GM19043 (cell line): ENCODE data around the gene SOX15.

Source experiments
- ATAC-seq: cut with Tn5 transposase; IDR thresholded peaks from one replicate; pipeline ENCODE4 v1.9.1; 2021; ENCODE audit warnings: low read depth; ENCODE audit not compliant: unreplicated experiment

SOX15 gene

DNA sequence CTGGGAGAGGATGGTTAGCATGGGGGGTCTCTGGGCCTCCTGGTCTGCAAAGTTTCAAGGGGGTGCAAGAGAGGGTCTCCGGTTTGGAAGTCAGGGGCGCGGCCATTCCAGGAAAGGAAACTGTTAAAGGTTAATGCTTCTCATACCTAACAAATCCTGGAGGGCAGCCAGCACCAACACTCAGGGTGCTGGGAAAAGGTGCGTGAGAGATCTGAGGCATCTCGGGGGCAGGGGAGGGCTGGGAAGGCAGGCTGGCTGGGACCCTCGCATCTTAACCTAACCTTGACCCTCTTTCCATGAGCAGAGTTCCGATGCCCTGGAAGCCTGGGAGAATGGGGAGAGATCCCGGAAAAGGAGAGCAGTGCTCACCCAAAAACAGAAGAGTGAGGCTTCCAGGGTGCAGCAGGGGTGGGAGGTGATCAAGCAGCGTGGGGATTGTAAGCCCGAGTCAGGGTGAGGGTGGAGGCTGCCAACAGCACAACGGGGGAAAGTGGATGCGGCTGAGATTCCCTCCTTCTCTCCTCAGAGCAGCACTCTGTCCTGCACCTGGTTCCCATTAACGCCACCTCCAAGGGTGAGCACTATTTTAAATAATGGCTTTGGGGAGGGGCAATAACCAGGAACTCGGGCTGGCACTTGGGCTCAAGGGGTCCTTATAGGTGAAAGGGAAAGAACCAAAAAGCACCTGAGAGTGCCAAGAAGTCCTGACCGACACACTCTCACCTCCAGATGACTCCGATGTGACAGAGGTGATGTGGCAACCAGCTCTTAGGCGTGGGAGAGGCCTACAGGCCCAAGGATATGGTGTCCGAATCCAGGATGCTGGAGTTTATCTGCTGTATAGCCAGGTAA lies 30.3 kb downstream of the SOX15 start:
- no peak for ATAC-seq

DNA sequence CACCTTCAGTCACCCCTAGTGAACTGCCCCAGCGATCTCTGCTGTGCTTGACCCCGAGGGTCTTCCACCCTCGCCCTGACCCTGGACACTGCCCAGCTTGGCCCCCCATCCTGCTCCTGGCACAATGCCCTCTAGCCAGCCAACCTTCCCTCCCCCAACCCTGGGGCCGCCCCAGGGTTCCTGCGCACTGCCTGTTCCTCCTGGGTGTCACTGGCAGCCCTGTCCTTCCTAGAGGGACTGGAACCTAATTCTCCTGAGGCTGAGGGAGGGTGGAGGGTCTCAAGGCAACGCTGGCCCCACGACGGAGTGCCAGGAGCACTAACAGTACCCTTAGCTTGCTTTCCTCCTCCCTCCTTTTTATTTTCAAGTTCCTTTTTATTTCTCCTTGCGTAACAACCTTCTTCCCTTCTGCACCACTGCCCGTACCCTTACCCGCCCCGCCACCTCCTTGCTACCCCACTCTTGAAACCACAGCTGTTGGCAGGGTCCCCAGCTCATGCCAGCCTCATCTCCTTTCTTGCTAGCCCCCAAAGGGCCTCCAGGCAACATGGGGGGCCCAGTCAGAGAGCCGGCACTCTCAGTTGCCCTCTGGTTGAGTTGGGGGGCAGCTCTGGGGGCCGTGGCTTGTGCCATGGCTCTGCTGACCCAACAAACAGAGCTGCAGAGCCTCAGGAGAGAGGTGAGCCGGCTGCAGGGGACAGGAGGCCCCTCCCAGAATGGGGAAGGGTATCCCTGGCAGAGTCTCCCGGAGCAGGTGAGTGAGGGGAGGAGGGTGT lies 31.2 kb downstream of the SOX15 start, which contains the start of gene TNFSF13:
TSS of gene TNFSF13 (plus strand) at position 207 of the 776 bp plus-strand sequence. CDS start at position 497, 290 bp downstream.
- no peak for ATAC-seq

DNA sequence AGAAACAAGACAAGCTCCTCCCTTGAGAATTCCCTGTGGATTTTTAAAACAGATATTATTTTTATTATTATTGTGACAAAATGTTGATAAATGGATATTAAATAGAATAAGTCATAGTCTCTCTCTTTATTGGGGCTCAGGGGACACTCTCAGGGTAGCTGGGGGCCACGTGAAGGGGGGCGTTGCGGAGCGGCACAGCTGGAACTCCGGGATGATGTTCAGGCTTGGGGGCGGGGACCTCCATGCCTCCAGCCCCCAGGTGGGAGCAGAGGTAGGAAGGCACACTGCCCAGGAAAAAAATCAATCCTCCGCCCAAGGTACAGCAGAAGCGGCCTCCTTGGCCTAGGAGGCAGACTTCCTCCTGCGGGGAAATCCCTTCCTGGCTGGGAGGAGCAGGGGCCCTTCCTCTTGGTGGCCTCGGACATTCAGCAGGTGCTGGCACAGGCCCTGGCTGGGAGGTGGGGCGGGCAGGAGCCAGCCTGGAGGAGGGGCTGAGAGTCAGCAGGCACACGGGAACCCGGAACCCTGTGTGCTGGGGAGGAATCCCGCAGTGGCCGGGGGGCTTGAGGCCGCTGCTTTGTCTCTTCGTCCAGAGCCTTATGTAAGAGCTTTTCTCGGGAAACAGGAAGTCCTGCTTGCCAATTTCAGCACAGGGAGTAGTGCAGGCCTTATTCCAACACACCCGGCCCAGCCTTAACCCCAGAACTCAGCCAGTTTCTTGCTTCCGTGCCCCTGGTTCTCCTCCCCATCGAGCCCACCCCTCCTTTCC lies 31.9 kb downstream of the SOX15 start:
- ATAC-seq: no peak

DNA sequence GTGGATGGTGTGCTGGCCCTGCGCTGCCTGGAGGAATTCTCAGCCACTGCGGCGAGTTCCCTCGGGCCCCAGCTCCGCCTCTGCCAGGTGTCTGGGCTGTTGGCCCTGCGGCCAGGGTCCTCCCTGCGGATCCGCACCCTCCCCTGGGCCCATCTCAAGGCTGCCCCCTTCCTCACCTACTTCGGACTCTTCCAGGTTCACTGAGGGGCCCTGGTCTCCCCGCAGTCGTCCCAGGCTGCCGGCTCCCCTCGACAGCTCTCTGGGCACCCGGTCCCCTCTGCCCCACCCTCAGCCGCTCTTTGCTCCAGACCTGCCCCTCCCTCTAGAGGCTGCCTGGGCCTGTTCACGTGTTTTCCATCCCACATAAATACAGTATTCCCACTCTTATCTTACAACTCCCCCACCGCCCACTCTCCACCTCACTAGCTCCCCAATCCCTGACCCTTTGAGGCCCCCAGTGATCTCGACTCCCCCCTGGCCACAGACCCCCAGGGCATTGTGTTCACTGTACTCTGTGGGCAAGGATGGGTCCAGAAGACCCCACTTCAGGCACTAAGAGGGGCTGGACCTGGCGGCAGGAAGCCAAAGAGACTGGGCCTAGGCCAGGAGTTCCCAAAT lies 32.6 kb downstream of the SOX15 start:
- ATAC-seq: no peak

DNA sequence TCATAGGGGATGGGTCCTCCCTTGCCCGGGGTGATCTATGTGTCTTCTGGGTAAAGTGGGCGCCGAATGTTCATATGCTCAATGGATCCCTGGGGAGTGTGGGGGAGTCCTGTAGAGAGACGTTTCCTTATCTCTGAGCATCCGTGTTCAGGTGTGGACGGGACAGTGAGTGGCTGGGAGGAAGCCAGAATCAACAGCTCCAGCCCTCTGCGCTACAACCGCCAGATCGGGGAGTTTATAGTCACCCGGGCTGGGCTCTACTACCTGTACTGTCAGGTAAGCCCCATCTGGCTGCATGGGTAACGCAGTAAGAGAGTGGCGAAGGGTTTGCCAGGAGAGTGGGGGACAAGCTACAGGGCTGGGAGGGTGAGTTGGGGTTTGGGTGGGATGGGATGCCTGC lies 33.3 kb downstream of the SOX15 start:
- ATAC-seq: no peak

DNA sequence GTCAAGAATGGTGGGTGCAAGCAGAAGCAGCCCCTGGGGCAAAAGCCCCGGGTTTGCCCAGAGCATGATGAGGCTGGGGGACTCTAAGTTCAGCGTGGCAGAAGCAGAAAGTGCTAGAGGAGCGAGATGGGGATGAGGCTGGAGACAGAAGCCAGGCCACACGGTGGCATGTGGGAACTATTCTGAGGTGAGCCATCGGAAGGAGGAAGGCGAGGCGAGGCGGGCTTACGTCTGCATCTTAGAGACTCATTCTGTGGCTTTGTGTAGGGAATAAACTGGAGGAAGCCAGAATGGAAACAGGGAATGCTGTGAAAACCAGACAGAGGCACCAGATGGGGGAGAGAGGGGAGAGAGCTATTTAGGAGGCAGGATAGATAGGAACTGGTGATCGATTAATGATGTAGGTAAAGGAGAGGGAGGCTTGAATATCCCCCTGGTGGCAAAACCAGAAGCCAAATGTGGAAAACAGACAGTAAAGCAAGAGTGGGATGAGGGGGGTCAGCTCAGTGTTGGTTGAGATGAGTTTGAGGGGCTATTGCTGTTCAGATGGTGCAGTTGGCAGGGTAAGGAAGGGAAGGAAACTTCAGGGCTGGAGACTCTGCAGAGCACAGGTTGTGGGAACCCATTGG lies 34.5 kb downstream of the SOX15 start:
- no peak for ATAC-seq

DNA sequence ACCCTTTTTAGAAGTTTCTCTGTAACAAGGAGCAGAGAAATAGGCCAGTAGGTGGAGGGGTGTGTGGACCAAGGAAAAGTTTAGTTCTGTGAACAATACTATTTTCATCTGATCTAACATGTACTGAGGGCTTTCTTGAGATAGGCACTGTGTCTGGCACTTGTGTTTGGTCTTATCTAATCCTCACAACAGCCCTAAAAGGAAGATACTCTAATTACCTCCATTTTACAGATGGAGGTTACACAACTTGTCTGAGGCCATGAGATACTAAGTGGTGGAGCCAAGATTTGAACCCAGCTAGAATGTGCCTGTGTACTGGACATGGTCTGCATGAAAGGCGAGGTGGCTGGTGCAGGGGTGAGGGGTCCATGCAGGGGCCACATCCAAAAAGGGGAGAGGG lies 36.5 kb downstream of the SOX15 start:
- ATAC-seq: no peak

DNA sequence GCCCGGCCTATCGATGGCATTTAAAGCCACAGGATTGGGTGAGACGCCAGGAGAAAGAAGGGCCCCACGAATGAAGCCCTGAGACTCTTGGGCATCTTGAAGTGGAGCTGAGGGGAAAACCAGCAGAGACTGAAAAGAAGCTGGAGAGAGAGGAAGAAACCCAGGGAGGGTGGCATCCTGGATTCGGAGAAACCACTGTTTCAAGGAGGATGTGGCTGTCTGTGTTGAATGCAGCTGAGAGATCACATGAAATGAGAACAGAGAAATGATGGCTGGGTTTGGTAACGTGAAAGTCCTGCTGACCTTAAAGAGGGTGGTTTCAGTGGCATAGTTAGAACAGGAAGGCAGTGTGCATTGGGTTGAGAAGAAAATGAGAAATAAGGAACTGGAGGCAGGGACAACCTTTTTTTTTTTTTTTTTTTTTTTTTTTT lies 37.3 kb downstream of the SOX15 start:
- no peak for ATAC-seq

DNA sequence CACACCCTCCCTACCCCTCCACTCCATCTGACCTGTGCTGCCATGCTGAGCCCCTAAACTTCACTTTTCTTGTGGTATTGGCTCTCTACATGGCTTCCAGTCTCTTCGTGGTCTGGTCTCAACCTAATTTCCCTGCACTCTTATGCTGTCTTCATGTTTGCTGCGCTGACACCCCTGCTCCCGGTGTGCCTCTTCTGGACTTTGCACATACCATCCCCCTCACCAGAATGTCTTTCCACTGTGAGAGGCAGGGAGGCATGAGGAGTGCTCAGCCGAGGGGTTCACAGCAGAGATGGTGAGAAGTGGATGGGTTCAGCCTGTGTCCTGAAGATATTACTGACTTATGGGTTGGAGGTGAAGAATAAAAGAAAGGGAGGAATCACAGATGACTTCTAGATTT lies 38.5 kb downstream of the SOX15 start:
- no peak for ATAC-seq

DNA sequence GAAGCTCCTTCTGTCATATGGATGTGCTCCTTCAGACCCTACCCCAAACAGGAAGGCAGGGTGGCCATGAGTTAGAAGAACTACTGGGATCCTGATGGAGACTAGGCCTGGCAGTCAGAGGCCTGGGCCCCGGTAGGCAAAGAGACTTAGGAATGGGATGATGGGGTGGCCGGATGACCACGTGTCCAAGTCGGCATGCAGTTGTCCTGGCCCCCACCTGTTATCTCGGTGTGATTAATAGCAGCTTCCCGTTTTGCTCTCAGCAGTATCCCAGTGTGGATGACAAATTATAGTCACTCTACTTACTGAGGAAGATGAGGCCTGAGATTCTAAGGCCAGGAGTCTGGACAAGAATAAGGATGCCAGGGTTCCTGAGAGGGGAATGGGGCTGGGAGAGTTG lies 39.5 kb downstream of the SOX15 start:
- ATAC-seq: no peak

DNA sequence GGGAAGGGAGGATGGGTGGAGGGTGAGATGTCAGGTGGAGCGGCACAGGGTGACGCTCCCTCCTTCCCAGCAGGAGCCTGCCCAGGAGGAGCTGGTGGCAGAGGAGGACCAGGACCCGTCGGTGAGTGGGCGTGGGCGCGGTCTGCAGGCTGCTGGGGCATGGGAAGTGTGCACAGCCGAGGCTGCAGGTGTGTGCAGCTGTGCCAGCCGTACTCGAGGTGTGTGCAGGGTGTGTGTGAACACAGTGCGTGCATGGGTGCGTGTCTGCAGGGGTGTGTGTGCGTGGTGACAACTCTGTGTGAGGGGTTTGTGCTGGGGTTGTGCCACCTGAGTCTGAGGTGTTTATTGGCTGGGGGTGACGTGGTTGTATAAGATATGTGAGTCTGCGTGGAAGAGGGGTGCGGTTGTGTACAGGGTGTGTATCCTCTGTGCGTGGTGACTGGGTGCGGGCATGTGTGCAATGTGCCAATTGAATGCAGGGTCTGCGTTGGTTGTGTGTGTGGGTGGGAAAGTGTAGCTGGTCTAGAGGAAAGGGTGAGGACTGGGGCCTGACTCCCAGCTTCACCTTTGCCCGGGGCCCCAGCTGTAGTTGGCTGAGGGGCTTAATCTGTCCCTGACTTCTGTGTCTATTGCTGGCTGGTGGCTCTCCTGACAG lies 40.4 kb downstream of the SOX15 start:
- ATAC-seq: no peak

DNA sequence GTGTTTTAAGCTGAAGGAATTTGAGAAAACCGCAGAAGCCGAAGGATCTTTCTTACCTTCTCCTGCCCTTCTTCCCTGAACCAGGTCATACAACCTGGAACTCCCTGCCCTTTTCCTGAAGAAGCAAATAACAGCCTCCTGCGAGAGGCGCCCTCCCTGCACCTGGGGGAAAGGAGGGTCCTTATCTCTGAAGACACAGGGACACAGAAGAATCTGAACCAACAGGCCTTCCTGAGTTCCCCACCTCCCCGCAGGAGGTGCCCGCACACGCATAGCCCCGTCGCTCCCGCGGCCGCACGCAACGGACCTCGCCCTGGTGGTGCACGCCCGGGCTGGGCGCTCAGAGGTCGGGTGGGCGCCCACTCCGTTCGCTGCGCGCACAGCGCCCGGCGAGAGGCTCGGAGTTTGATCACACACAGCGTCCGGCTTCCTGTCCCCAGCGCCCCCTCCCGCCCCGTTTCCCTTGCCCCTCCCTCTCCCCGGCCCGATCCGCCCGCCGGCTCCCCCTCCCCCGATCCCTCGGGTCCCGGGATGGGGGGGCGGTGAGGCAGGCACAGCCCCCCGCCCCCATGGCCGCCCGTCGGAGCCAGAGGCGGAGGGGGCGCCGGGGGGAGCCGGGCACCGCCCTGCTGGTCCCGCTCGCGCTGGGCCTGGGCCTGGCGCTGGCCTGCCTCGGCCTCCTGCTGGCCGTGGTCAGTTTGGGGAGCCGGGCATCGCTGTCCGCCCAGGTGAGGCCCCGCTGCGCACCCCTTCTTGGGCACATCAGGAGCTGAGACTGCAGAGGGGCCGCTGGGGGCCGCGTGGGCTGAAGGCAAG lies 41.1 kb downstream of the SOX15 start, which contains the start of gene TNFSF12:
TSS of gene TNFSF12 (plus strand) at position 474 of the 816 bp plus-strand sequence. CDS start at position 570, 96 bp downstream.
- no peak for ATAC-seq

DNA sequence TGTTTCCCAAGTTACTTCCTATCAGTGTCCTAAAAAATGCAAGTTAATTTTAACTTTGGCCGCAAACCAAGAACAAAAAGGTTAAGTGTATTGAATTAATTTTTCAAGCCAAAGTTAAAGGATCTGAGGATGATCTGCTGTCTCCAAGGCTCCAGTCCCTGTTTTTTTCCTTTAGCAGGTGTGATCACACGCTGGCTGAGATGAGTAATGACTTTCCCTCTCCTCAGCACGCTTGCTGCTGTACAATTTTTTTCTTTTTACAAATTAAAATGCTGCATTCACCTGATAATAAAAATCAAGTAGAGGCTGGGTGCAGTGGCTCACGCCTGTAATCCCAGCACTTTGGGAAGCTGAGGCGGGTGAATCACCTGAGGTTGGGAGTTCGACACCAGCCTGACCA lies 45.0 kb downstream of the SOX15 start:
- no peak for ATAC-seq

DNA sequence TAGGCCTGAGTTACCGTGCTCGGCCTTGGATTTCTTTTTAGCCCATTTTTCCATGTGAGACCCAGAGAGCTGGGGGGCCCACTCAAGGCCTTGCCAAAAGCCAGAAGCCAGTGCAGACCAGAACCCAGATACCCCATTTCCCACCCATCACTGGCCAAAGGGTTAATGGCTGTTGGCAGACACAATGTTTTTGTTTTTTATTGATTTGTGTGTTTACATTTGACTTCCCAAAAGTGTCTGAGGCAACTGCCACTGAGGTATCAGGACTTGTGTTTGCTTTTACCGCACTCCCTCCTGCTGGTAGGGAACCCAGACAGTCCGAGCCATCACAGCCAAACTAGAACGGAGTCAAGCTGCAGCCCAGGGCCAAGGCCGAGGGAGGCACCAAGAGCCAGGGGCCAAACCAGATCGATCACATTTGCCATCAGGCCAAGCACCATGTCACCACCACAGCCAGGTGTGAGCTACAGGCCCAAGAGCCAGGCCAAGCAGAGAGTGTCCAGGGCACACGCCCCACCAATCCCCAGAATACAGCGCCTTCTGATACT lies 48.7 kb downstream of the SOX15 start:
- ATAC-seq: no peak

DNA sequence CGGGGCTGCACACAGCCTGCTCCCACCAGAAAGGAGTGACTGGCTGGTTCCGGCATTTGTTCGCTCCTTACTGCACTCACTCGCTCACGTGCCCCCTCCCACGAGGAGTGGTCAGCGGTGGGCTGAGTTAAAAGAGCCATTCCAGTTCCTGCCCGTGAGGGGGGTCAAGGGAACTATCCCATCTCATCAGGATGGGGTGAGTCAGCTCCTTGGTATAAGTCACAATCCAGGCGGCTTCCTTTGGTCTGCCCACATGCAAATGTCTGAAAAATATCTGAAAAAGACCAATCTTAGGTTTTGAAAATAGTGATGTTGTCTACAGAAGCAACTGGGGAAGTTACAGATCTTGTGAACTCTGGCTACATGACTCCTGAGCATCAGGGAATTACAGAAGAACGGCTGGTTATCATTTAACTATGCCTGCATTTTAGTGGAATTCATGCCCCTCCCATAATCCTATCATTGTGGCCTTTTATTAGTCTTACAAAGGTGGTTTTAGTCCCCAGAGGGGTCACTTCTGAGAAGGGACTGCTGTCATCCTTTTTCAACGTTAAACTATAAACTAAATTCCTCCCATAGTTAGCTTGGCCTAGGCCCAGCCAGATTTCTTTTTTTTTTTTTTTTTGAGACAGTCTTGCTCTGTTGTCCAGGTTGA lies 50.9 kb downstream of the SOX15 start:
- no peak for ATAC-seq
